GM19351 (cell line): ENCODE results near the gene NTNG1.
"Not testable (repeated sequence)": the region's sequence is repeated elsewhere in the genome, so short reads cannot be mapped to it uniquely, and the experiment has no call there.

ENCODE experiments used
- ATAC-seq: cut with Tn5 transposase; IDR thresholded peaks from one replicate; pipeline ENCODE4 v1.9.1; 2021; ENCODE audit warnings: mild to moderate bottlenecking, moderate library complexity; ENCODE audit not compliant: unreplicated experiment

Gene NTNG1

DNA sequence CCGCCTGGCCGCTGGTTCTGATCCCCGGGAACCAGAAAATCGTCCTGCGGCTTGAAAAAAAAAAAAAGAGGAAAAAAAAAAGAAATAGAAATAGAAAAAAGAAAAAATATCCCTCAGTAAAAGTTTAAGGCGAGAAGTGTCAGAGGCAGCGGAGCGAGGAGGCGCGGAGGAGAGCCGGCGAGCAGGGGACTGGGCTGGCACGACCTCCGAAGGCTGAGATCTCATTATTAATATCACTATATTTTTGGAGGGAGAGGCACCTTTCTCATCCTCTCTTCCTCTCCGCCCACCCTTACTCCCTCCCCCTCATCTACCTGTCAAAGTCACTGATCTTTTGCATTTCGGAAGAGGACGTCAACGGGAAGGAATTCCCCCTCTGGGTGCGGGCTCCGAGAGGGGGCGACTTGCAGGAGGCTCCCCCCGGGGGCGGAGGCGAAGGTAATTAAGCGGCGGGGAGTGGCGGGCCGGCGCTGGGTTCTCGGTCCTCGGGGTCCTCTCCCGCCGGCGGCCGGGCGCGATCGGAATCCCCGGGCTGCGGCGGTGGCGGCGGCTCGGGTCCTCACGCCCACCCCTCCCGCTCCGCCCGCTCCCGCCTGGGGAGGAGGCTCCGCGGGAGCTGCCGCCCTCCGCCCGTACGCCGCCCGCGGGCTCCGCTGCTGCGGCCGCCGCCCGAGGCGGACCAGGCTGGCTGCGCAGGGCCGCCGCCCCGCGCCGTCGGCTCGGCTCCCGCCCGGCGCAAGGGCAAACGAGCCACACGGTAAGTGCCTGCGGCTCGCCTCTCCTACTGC is at the start of gene NTNG1:
Gene NTNG1 (plus strand): TSS at position 337 of the 788 bp plus-strand sequence.
- peak; percentile 45 for ATAC-seq

GRCh38 chr1:107091418-107091817 is 49.4 kb upstream of the NTNG1 start:
- ATAC-seq = no peak

- not testable (repeated sequence) for ATAC-seq
Observed at GRCh38 chr1:107093395-107093794, 47.4 kb upstream of the NTNG1 start.

DNA sequence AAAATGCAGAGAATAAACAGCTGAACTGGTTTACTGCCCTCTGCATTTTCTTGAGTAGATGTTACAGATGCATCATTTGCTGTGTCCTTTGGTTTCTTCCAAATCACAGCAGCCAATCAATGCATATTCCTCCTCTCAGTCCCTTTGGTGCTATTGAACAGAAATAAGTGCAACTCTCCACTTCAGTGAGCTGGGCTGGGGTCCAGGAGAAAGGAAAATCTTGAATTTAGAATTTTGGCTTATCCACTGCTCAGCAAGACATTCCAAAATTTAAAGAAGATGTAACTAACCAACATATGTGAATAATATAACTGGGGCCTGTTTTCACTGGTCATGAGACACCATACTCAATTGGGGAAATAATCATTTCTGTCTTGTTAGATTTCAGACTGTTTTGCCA is 45.2 kb upstream of the NTNG1 start:
- no peak for ATAC-seq

- ATAC-seq = no peak
Observed at GRCh38 chr1:107096690-107097089, 44.1 kb upstream of the NTNG1 start.

DNA sequence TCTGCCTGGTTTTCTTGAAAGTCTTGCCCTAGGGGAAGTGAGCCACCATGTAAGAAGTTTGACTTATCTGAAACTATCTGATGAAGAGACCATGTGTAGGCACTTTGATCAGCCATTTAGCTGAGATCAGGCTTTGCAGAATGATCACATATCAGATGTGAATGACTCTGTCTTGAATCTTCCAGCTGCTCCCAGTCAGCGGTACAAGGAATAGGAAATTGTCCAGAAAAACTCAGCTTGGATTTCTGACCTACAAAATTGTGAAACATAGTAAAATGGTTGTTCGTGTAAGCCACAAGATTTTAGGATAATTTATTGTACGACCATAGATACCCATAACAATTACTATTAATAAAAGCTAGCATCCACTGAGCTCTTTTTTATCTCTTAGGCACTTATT is 41.9 kb upstream of the NTNG1 start:
- ATAC-seq = no peak

- ATAC-seq = no peak
Observed at GRCh38 chr1:107100331-107100984, 40.4 kb upstream of the NTNG1 start.

GRCh38 chr1:107105914-107106313 is 34.9 kb upstream of the NTNG1 start:
- ATAC-seq = peak; percentile 69

DNA sequence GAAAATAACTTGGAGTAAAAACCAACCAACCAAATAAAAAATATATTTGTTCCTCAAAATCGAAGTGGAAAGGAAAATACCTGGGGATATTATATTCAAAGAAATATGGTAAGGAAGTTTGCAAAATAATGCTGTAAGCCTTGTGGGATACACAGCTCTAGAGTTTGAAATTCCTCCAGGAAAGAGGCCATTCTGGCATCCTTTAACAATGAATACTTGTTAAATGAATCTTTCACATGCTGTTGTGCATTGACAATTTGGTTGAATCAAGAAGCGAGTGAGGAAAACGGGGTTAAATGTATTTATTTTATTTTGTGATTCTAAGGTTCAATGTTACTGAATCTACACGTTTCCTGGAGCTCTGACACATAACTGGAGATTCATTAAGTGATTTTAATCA is 30.5 kb upstream of the NTNG1 start:
- no peak for ATAC-seq

DNA sequence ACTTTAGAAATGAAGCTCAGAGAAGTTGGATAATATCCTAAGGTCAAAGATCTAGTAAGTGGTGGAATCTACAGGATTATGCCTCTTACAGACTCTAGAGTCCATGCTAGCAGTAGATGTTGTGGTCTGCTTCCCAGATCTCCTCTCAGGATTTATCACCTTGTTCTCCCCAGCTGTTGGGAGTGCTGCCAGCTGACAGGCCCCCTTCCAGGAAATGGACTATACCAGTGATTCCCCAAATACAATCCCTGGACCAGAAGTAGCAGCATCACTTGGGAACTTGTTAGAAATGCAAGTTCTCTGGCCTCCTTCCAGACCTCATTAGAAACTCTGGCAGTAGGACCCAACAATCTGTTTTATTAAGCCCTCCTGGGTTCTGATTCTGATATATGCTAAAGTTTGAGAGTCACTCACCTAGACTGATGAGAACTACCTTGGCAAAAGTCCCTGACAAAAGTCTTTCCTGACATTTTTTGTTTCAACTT is 24.5 kb upstream of the NTNG1 start:
- no peak for ATAC-seq

DNA sequence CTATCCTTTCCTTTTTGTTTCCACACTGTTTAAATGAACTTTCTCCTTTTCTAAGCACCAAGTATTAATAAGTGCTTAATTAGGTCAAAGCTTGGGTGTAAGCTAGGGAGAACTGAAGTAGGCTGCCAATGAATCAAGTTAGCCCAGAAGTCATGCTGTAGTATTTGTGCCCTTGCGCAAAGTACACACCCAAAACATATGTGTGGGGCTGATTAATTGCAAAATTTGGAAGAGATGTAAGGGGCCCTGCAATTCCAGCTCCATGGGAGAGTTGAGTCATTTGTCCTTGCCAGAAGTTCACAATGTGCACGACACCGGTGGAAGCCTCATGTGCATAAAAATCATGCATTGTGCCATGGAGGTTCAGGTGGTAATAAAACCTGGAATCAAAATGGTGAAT is 18.6 kb upstream of the NTNG1 start:
- no peak for ATAC-seq

- ATAC-seq = no peak
Observed at GRCh38 chr1:107123741-107124140, 17.1 kb upstream of the NTNG1 start.

DNA sequence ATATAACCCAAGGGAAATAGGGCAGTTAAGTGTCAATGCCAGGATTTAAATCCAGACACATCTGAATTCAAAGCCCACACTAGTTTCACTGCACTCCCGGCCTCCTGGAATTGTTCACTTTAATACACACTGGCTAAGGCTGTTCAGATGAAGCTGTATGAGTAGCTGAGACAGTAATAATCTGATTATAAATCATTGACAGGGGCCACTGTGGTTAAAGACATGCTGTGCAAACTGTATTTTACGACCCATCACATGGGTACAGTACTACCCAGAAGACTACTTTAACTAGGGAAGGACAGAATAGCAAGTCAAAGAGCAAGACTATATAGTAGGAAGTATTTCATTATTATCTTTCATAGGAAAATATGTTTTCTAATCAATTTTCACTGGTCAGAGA is 16.1 kb upstream of the NTNG1 start:
- ATAC-seq = no peak

DNA sequence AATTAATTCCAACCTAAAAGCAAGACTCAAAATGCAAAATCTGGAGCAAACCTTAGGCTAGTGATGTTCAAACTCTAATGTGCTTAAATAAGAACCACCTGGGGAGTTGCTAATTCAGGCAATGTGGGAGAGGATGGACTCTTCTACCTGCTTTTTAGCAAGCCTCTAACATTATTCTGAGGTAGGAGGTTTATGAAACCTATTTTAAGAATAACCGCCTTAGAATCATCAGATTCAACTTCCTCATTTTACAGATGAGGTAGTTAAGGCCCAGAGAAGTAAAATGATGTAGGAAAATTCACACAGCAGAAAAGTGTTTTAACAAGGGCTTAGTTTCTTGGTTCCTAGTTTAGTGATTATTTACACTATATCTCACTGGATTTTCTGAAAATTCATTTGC is 8.6 kb upstream of the NTNG1 start:
- ATAC-seq = peak; percentile 69

DNA sequence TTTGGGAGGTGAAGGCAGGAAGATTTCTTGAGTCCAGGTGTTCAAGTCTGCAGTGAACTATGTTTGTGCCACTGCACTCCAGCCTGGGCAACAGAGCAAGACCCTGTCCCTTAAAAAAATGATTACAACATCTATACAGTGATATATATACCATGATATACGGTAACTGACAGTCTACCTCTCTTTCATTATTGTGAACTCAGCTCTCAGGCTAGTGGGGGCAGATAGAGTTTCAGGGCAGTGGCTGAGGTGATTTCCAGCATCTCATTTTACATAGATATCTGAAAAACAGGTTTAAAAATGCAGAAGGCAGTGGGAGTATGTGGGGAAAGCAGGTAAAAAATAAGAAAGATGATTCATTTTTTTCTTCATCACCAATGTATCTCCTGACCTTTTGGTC is 8.1 kb upstream of the NTNG1 start:
- ATAC-seq = peak; percentile 80

- peak; percentile 20 for ATAC-seq
Observed at GRCh38 chr1:107135463-107135862, 5.4 kb upstream of the NTNG1 start.

DNA sequence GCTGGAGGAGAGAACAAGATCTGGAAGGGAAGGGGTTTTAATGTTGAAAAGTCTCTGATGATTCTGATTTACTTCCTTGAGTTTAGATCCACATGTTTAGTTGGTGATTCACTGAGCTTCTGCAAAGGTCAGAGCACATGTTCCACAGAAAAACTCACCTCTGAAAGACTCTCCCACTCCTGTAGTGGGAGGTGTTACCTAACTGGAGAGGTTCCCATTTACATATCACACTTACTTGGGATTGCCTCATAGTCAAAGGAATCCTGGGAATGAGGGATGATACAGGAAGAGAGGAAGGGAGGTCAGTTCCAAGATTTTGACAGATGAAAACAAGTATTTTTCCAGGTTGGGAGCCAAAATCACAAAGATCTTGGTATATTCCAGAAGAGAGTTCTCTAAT is 2.7 kb upstream of the NTNG1 start:
- no peak for ATAC-seq

- no peak for ATAC-seq
Observed at GRCh38 chr1:107138767-107139445, 1.9 kb upstream of the NTNG1 start.

GRCh38 chr1:107139833-107140702 is 771 bp upstream of the NTNG1 start:
- ATAC-seq = peak; percentile 56

DNA sequence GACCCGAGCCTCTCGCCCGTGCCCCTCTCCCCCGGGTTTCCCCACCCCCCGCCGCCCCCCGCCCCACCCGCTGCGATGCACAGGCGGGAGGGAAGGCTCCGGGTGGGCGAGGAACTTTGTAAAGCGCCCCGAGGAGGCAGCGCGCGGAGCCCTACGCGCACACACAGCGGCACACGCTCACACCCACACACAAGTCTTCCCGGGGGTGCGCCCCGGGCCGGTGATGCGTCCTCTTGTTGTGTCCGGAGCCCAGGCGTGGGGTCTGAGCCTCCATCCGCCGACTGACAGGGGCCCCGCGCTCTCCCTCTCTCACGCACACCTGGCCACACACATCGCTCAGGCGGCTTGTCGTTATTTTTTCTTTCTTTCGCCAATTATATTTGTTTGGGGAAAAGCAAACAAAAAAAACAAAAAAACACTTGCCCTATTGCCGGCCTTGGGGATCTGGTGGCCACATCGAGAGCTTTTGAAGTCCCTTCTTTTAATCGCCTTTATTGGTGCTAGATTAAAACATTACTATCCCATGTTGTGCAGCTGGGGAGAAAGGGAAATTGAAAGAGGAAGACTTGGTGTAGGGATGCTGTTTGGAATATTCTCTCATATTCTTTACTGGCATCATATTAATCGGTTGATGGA is 770 bp downstream of the NTNG1 start:
- ATAC-seq = peak; percentile 55
